HG02938 (cell line): ENCODE data around the gene ATP13A3.
"Not testable (repeated sequence)": the region's sequence is repeated elsewhere in the genome, so short reads cannot be mapped to it uniquely, and the experiment has no call there.

Experiments
- ATAC-seq: cut with Tn5 transposase; IDR thresholded peaks from one replicate; pipeline ENCODE4 v1.9.1; 2021; ENCODE audit warnings: mild to moderate bottlenecking, moderate library complexity; ENCODE audit not compliant: unreplicated experiment

Gene ATP13A3

DNA sequence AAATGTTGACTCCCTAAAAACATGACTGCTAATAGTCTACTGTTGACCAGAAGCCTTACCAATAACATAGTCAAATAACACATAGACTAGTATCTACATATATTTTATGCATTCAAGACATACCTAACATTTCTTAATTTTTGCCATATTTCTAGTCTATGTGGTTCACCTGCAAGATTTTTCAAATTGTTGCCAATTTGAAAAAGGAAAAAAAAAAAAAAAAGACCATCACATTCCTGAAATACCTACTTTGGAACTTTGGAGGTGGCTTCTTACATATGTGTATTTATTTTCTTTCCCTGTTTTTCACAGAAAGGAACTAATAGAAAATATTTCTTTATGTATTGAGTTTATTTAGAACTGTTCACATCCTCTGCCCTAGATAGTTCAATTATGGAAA, 13.4 kb upstream of the ATP13A3 start:
- ATAC-seq = no peak

DNA sequence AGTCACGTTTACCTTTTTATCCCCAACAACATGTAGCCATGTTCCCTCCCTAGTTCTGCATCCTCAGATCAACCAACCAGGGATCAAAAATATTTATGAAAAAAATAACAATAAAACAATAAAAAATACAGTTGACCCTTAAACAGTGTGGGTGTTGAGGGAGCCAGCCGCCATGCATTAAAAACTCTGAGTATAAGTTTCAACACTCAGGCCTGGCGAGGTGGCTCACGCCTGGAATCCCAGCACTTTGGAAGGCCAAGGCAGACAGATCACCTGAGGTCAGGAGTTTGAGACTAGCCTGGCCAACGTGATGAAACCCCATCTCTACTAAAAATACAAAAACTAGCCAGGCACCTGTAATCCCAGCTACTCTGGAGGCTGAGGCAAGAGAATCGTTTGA, 12.7 kb upstream of the ATP13A3 start:
- ATAC-seq = not testable (repeated sequence)

DNA sequence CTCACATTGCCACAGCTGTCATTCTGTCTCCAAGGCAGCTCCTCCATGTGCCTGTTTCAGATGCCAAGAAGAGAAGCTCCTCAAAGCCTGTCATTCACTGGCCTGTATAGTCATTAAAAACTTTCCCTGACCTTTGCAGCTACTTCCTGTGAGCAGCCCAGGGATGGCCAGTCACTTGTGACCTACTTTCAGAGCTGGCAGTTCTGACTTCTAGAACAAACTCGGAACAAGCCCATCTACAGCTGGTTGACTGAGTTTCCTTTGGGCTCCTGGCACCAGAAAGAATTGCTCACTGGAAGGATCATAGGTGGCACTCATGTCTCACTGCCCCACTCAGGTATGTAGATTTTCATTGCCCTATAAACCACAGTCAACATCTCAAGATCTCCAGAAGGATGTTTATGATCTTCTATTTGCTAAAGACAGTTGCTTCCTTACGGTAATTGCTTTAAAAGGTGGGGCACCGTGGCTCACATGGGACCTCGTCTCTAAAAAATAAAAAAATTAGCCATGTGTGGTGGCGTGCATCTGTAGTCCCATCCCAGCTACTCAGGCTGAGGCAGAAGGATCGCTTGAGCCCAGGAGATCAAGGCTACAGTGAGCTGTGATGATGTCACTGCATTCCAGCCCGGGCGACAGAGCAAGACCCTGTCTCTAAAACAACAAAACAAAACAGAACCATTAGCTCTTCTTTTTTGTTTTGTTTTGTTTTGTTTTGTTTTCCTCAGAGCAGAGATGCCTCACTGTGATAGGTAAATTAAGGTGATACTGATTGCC, 11.2 kb upstream of the ATP13A3 start:
- no peak for ATAC-seq

- no peak for ATAC-seq
These were observed 9.6 kb upstream of the ATP13A3 start for GRCh38 chr3:194496217-194496919.

- no peak for ATAC-seq
These were observed 8.2 kb upstream of the ATP13A3 start for GRCh38 chr3:194494951-194495374.

GRCh38 chr3:194493995-194494927, 7.5 kb upstream of the ATP13A3 start:
- ATAC-seq = not testable (repeated sequence)

DNA sequence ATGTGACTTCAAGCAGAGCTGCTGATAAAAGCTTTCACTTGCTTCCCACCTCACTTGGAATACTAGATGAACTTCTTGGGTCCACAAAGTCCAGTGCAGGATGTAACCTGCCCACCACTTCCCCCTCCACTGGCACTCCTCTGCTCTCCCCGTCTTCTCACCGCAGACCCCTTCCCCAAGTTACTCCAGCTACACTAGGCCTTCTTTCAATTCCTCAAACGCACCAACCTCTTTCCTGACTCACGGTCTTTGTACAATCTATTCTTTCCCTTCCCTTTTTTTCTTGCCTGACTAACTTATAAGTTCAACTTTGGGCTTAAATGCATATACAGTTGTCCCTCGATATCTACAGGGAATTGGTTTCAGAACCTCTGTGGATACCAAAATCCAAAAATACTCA, 5.2 kb upstream of the ATP13A3 start:
- ATAC-seq = no peak

DNA sequence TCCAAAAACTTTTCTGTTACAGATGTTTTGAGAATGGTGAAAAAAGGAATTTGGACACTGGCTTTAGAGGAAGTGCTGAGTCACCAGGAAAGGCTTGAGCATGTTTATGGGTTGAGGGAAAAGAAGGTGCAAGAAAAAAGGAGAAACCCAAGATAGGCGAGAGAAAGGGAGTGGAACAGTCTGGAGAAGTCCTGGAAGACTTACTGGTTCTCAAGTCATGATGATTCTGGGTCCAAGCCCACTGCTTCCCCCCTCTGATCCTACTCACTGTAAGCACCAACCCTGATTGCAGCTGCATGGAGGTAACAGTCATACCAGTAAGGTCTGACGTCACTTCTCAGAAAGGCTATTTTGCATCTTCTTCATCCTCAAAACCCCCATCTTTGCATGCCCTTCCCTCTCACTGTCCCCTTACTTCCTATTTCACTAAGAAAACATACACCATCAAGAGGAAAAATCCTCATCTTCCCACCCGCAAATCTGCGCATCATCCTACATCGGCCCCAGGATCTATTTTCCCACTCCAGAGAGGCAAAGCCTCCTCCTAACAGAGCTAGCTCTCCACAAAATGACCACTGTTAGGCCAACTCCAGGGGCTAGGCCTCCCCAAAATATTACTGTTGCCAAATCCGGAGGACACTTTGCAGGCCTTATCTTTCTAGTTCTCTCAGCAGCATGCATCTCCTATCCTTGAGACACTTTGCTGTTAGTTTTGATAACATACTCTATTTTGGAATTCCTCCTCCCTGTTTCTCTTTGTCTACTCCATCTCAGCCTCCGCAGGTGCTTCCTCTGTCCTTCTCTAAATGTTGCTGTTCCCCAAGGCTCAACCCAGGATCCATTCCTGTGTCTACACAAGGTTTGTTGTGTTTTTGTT, 3.2 kb upstream of the ATP13A3 start:
- peak; percentile 52 for ATAC-seq

GRCh38 chr3:194488055-194488742, 1.4 kb upstream of the ATP13A3 start:
- ATAC-seq = no peak

GRCh38 chr3:194487289-194488054, 670 bp upstream of the ATP13A3 start:
- peak; percentile 25 for ATAC-seq

GRCh38 chr3:194485881-194486539, 792 bp downstream of the ATP13A3 start:
- peak; percentile 8 for ATAC-seq

DNA sequence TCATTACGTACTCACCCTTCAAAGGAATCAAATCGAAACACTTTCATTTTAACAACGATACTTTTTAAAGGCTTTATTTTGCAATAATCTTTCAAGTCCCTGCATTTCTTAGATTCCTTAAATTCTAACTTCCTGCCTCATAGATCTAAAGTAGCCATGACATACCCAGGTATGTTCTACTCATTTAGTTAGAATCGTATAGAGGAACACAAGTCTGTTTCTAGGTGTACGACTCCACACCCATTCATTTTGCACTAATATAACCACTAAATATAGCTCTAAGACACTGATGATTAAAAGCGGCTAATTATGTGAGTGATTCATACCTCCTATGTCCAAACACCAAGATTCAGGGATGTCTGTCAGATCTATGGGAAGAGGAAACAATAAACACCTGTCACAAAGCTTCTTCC, 1.3 kb downstream of the ATP13A3 start:
- ATAC-seq = no peak

- no peak for ATAC-seq
These were observed 2.2 kb downstream of the ATP13A3 start for GRCh38 chr3:194484614-194485013.

DNA sequence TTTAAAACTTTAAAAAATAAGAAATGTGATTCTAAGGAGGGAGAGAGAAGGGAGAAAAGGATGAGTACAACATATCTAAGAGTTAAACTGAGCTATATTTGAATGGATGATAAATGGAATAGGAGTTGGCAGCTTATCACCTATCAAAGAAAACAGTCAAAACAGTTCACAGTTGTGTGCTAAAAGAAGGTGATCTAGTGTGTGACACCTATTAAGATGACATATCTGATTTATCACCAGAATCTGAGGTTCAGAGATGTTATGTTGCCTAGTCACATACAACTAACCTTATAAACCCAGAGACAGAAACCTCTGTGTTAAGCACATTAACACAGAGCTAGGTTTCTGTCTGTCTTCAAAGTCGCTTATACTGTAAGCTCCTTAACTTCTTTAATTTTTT, 3.0 kb downstream of the ATP13A3 start:
- ATAC-seq = no peak

DNA sequence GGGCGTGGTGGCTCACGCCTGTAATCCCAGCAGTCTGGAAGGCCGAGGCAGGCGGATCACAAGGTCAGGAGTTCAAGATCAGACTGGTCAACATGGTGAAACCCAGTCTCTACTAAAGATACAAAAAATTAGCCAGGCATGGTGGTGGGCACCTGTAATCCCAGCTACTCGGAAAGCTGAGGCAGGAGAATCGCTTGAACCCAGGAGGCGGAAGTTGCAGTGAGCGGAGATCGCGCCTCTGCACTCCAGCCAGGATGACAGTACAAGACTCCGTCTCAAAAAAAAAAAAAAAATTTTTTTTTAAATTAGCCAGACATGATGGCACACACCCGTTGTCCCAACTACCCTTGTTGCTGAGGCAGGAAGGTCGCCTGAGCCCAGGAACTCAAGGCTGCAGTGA, 4.0 kb downstream of the ATP13A3 start:
- not testable (repeated sequence) for ATAC-seq

- no peak for ATAC-seq
These were observed 4.6 kb downstream of the ATP13A3 start for GRCh38 chr3:194482196-194482593.

- ATAC-seq = no peak
These were observed 5.1 kb downstream of the ATP13A3 start for GRCh38 chr3:194481525-194482195.

DNA sequence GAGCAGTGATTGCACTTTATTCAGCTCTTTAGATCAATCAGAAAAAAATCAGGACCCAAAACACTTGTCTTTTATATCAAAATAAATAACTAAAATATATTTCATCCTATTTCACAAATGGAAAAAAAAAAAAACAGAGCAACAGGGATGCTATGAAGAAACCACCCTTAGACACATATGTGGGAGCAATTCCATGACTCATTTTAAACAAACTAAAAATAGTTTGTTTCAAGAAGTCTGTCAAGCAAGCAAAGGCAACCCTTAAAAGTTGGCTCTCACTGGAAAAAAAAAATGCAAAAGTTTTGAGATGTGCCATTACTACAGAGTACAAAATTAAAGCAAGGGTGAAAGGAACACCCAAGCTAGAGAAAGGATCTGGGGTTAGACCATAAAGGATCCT, 5.7 kb downstream of the ATP13A3 start:
- ATAC-seq = no peak
